GM04503 (cell line): Measurements from ENCODE around the gene EIF3K.
"Not testable (repeated sequence)": the region's sequence is repeated elsewhere in the genome, so short reads cannot be mapped to it uniquely, and the experiment has no call there.

ENCODE experiments used
- DNase-seq: peaks from one replicate; pipeline ENCODE4 v3.0.0-alpha.2; 2012; ENCODE audit warnings: low read depth

The EIF3K gene

GRCh38 chr19:38617764-38618589 is 1.0 kb upstream of the EIF3K start, which contains the start of gene MAP4K1:
Gene MAP4K1, minus strand, starts transcription at chr19:38617953. Its CDS starts 58 bp downstream, at chr19:38617895.
- DNase-seq = no peak

GRCh38 chr19:38619361-38620174 is 580 bp downstream of the EIF3K start:
- no peak for DNase-seq

GRCh38 chr19:38624822-38625221 is 5.8 kb downstream of the EIF3K start:
- no peak for DNase-seq

- no peak for DNase-seq
These were observed 7.4 kb downstream of the EIF3K start for GRCh38 chr19:38626401-38626800.

- DNase-seq = no peak
These were observed 10.6 kb downstream of the EIF3K start for GRCh38 chr19:38629568-38629967.

GRCh38 chr19:38631301-38631700 is 12.3 kb downstream of the EIF3K start:
- not testable (repeated sequence) for DNase-seq

- DNase-seq = not testable (repeated sequence)
These were observed 13.0 kb downstream of the EIF3K start for GRCh38 chr19:38631811-38632475.

- DNase-seq = no peak
These were observed 13.7 kb downstream of the EIF3K start for GRCh38 chr19:38632476-38633213.

- no peak for DNase-seq
These were observed 15.9 kb downstream of the EIF3K start for GRCh38 chr19:38634757-38635482.

GRCh38 chr19:38635483-38636399 is 16.8 kb downstream of the EIF3K start:
- DNase-seq = no peak

GRCh38 chr19:38638461-38638860 is 19.5 kb downstream of the EIF3K start:
- DNase-seq = no peak

- no peak for DNase-seq
These were observed 20.7 kb downstream of the EIF3K start for GRCh38 chr19:38639679-38640078.

GRCh38 chr19:38640368-38640767 is 21.4 kb downstream of the EIF3K start:
- no peak for DNase-seq

GRCh38 chr19:38642176-38642575 is 23.2 kb downstream of the EIF3K start:
- DNase-seq = no peak

- DNase-seq = no peak
These were observed 25.7 kb downstream of the EIF3K start for GRCh38 chr19:38644719-38645118.

GRCh38 chr19:38647368-38647965 is 28.5 kb downstream of the EIF3K start, which contains the start of gene ACTN4:
Gene ACTN4, plus strand, starts transcription at chr19:38647649. Its CDS starts 97 bp downstream, at chr19:38647746.
- peak; percentile 68 for DNase-seq

- no peak for DNase-seq
These were observed 29.2 kb downstream of the EIF3K start for GRCh38 chr19:38647966-38648768.

GRCh38 chr19:38648769-38649304 is 29.8 kb downstream of the EIF3K start:
- no peak for DNase-seq
